ENCODE measurements around the gene FLNB. TPM values are rescaled to one million over a fixed set of nuclear protein-coding genes. Genes with fewer than 3 reads are reported as not detected.

FLNB gene
- total and polyA plus RNA-seq, 2 experiments from 2014 or later: 69.4 to 172 TPM

DNA sequence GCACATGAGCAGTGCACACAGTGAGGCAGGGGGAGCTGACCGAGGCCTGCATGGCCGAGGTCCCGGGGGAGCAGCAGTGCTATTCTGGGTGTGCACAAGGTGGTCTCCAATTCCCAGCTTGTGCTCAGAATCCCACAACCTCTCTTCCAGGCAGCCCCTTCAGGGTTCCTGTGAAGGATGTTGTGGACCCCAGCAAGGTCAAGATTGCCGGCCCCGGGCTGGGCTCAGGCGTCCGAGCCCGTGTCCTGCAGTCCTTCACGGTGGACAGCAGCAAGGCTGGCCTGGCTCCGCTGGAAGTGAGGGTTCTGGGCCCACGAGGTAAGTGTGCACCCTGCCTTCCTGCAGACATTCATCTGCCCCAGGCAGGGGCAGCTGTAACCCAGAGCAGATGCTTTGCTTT, 122.4 kb downstream of the FLNB start:
- H3K4me3 ChIP-seq: no peak overlapping the region
- H3K9me2 ChIP-seq (replicated peaks; ENCODE audit: insufficient read depth): no peaks in the 10 kb centered on the region
- no peaks in the 10 kb centered on the region for H3K9me3 ChIP-seq (ENCODE audit: low read depth)
- no peak overlapping the region for H3K4me2 ChIP-seq
- peaks cover 3% of the 10 kb centered on the region for H3K36me3 ChIP-seq (replicated peaks; ENCODE audit: insufficient read depth, low read depth)
- H2AFZ ChIP-seq: no peak overlapping the region
- WGBS (ENCODE audit: low lambda C conversion rate, missing lambda C conversion rate): 92% methylated on average over 10 of the region's 11 CpGs
- H4K20me1 ChIP-seq (ENCODE audit: insufficient read depth, poor library complexity, severe bottlenecking): peaks cover 10% of the 10 kb centered on the region
- no peak for TF ChIP-seq EZH2 (IDR thresholded peaks at IDR 0.05; ENCODE audit: borderline replicate concordance)
- TF ChIP-seq, protein P1, sequence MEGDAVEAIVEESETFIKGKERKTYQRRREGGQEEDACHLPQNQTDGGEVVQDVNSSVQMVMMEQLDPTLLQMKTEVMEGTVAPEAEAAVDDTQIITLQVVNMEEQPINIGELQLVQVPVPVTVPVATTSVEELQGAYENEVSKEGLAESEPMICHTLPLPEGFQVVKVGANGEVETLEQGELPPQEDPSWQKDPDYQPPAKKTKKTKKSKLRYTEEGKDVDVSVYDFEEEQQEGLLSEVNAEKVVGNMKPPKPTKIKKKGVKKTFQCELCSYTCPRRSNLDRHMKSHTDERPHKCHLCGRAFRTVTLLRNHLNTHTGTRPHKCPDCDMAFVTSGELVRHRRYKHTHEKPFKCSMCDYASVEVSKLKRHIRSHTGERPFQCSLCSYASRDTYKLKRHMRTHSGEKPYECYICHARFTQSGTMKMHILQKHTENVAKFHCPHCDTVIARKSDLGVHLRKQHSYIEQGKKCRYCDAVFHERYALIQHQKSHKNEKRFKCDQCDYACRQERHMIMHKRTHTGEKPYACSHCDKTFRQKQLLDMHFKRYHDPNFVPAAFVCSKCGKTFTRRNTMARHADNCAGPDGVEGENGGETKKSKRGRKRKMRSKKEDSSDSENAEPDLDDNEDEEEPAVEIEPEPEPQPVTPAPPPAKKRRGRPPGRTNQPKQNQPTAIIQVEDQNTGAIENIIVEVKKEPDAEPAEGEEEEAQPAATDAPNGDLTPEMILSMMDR (IDR thresholded peaks at IDR 0.05; ENCODE audit: poor library complexity): no peak
- TF ChIP-seq EZH2phosphoT487 (IDR thresholded peaks at IDR 0.05; ENCODE audit: low read depth, severe bottlenecking, unreplicated experiment): no peak
- no peak overlapping the region for H3K27ac ChIP-seq
- no peaks in the 10 kb centered on the region for H3K27me3 ChIP-seq
- peaks cover 16% of the 10 kb centered on the region for H3K79me2 ChIP-seq
- no peaks in the 10 kb centered on the region for H3K4me1 ChIP-seq (ENCODE audit: insufficient read depth)
- DNase-seq (ENCODE audit: low spot score): no peak

DNA sequence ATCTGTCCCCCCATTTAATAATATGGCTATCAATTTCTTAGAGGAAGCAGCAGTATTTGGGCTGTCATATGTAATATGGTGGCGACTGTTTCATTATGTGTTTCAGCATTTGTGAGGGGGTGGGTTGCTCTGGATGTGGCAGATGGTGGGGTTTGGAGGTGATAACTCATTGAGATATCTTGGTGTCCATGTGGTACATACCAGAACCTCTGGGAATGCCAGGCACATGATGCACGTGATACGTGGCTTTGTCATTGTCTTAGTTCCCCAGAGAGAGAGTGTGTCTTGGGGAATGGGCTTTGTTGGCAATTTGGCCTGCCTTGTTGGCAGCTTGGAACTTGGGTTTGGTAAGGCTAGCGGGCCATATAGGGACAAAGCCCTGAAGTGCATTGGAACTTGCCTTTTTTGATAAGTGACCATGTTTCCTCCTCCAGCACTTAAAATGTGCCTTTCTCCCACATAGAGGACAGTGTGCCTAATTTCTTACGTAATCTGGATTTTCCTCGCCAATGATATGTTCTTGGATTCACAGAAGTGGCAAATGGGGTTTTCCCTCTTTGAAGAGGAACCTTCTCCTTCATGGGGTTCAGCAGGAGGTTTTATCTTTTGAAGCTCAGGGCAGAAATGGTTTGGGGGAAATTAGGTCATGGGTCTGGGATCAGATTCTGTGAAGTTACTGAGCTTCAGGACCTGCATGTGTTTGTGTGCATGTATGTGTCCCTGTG, 123.0 kb downstream of the FLNB start:
- WGBS (ENCODE audit: low lambda C conversion rate, missing lambda C conversion rate): 91% methylated on average over 6 of the region's 6 CpGs
- DNase-seq (ENCODE audit: low spot score): no peak
- TF ChIP-seq, protein P1 (IDR thresholded peaks at IDR 0.05; ENCODE audit: poor library complexity): no peak
- TF ChIP-seq EZH2 (IDR thresholded peaks at IDR 0.05; ENCODE audit: borderline replicate concordance): no peak
- no peak for TF ChIP-seq EZH2phosphoT487 (IDR thresholded peaks at IDR 0.05; ENCODE audit: low read depth, severe bottlenecking, unreplicated experiment)
- no peak overlapping the region for H2AFZ ChIP-seq
- no peaks in the 10 kb centered on the region for H3K9me2 ChIP-seq (replicated peaks; ENCODE audit: insufficient read depth)
- no peak overlapping the region for H3K27ac ChIP-seq
- H3K36me3 ChIP-seq (replicated peaks; ENCODE audit: insufficient read depth, low read depth): no peaks in the 10 kb centered on the region
- no peaks in the 10 kb centered on the region for H3K9me3 ChIP-seq (ENCODE audit: low read depth)
- H4K20me1 ChIP-seq (ENCODE audit: insufficient read depth, poor library complexity, severe bottlenecking): peaks cover 10% of the 10 kb centered on the region
- no peak overlapping the region for H3K4me3 ChIP-seq
- H3K27me3 ChIP-seq: no peaks in the 10 kb centered on the region
- peaks cover 11% of the 10 kb centered on the region for H3K79me2 ChIP-seq
- no peaks in the 10 kb centered on the region for H3K4me1 ChIP-seq (ENCODE audit: insufficient read depth)
- H3K4me2 ChIP-seq: no peak overlapping the region

DNA sequence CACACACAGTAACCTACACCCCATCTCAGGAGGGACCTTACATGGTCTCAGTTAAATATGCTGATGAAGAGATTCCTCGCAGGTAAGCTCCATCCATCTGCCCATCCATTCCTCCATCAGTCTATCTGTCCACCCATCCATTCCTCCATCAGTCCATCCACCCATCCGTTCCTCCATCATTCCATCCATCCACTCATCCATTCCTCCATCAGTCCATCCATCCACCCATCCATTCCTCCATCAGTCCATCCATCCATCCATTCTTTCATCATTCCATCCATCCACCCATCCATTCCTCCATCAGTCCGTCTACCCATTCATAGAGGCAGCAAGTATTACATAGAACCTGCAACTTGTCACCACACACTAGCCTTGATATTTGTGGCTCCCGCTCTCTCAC, 124.6 kb downstream of the FLNB start:
- no peak for DNase-seq (ENCODE audit: low spot score)
- no peak overlapping the region for H3K4me2 ChIP-seq
- H4K20me1 ChIP-seq (ENCODE audit: insufficient read depth, poor library complexity, severe bottlenecking): peaks cover 10% of the 10 kb centered on the region
- no peaks in the 10 kb centered on the region for H3K9me3 ChIP-seq (ENCODE audit: low read depth)
- WGBS (ENCODE audit: low lambda C conversion rate, missing lambda C conversion rate): 99% methylated on average over 4 of the region's 4 CpGs
- peaks cover 5% of the 10 kb centered on the region for H3K79me2 ChIP-seq
- H3K27ac ChIP-seq: no peak overlapping the region
- H3K4me1 ChIP-seq (ENCODE audit: insufficient read depth): no peaks in the 10 kb centered on the region
- H3K27me3 ChIP-seq: no peaks in the 10 kb centered on the region
- H3K9me2 ChIP-seq (replicated peaks; ENCODE audit: insufficient read depth): no peaks in the 10 kb centered on the region
- peaks cover 6% of the 10 kb centered on the region for H3K36me3 ChIP-seq (replicated peaks; ENCODE audit: insufficient read depth, low read depth)
- no peak overlapping the region for H3K4me3 ChIP-seq
- TF ChIP-seq, protein P1 (IDR thresholded peaks at IDR 0.05; ENCODE audit: poor library complexity): no peak
- TF ChIP-seq EZH2 (IDR thresholded peaks at IDR 0.05; ENCODE audit: borderline replicate concordance): no peak
- H2AFZ ChIP-seq: no peak overlapping the region

Data from hepatocyte (in vitro differentiated cells).